Epidermal melanocyte (primary cell): Measurements from ENCODE around the gene MKRN1.
"Not testable (repeated sequence)": the region's sequence is repeated elsewhere in the genome, so short reads cannot be mapped to it uniquely, and the experiment has no call there.

Experiments
- DNase-seq: peaks from one replicate; pipeline ENCODE4 v3.0.0; 2011; ENCODE audit warnings: low spot score; ENCODE audit not compliant: insufficient read length

The MKRN1 gene

DNA sequence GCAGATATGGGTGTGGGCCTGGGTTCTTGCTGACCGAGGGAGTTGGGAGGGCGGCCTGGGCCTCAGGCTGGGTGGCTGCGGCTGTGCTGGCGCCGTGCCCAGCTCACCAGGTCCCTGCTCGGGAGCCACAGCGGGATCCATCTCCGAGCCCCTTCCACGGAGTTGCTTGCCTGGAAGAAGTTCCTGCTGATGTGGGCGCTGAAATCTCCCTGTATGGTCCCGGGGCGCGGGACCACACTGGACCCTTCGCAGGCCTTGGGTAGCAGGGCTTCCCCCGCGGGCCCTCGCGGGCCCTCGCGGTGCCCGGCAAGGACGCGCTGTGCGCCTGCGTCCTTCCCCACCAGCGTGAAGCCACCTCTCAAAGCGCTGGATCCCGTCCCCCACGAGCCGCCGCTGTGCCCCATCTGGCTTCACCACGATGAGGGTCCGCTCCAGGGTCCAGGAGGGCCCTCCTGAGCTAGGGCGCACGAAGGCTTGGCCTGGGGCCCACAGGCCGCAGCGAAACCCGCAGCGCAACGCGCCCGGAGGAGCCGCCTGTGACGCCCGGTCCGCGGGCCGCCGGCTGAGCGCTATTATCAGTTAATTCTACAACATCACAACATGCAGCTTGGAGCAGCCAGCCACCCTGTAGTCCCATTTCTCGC is 43.9 kb downstream of the MKRN1 start:
- DNase-seq, result no peak

DNA sequence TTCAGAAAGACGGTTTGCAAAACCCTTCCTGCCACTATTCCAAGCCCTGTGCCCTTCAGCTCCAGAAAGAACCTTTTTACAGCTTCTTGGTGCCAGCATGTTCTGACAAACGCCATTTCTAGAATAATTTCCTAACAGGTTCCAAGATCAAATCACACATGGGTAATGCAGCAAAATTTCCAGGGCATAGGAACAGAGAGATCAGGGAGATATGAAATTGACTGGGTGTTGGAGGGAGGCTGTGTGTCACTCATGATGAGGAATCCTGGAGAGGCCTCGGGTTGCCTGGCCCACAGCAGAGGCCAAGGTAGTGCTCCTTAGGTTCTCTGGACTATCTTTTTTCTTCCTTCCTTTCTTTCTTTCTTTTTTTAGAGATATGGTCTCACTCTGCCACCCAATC is 45.9 kb downstream of the MKRN1 start:
- no peak for DNase-seq

- no peak for DNase-seq
Measured at GRCh38 chr7:140426130-140426529, 53.2 kb downstream of the MKRN1 start.

DNA sequence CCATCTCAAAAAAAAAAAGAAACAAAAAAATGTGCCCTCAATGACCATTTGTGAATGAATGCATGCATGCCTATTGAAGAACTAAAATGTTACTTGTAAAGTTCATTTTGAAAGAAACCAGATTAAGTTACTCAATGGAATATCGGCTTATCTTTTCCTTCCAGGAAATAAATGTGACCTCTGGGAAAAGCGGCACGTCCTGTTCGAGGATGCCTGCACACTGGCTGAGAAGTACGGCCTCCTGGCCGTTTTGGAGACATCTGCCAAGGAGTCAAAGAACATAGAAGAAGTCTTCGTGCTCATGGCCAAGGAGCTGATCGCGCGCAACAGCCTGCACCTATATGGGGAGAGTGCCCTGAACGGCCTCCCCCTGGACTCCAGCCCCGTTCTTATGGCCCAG is 53.6 kb downstream of the MKRN1 start:
- no peak for DNase-seq

GRCh38 chr7:140423501-140423900 is 55.8 kb downstream of the MKRN1 start:
- peak; percentile 71 for DNase-seq

- no peak for DNase-seq
Measured at GRCh38 chr7:140421521-140421920, 57.8 kb downstream of the MKRN1 start.

DNA sequence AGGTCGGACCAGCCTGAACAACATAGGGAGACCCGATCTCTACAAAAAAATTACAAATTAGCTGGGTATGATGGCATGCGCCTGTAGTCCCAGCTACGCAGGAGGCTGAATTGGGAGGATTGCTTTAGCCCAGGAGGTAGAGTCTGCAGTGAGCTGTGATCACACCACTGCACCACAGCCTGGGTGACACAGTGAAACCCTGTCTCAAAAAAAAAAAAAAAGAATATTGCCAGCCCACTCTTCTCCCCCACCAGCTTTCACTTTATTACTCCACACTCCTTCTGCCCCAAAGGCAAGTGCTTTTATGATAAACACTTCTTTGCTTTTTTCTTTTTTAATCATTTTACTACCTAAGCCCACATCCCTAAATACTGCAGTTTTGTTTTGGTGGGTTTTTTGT is 60.7 kb downstream of the MKRN1 start:
- no peak for DNase-seq

DNA sequence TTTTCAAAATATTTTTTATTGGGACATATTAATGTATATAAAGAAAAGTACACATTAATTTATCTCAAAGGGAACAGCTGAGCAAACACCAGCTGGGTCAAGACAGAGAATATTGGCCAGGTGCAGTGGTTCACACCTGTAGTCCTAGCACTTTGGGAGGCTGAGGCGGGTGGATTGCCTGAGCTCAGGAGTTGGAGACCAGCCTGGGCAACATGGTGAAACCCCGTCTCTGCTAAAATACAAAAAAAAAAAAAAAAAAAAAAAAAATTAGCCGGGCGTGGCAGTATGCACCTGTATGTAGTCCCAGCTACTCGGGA is 61.2 kb downstream of the MKRN1 start:
- DNase-seq, result not testable (repeated sequence)

- DNase-seq, result no peak
Measured at GRCh38 chr7:140417456-140418155, 61.7 kb downstream of the MKRN1 start.

DNA sequence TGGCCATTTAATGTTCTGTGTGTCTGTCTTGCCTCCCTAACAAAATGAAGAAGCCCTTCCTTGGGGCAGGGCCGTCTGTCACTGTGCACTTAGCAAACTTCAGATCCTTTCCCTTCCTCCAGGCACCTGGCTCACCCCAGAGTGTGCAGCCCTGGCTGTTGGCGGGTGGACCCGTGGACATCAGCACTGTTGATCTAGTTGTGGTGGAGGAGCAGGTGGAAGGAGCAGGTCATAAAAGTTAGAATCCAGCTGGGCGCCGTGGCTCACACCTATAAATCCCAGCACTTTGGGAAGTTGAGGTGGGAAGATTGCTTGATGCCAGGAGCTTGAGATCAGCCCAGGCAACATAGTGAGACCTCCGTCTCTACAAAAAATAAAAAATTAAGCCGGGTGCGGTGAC is 62.7 kb downstream of the MKRN1 start:
- DNase-seq, result no peak

DNA sequence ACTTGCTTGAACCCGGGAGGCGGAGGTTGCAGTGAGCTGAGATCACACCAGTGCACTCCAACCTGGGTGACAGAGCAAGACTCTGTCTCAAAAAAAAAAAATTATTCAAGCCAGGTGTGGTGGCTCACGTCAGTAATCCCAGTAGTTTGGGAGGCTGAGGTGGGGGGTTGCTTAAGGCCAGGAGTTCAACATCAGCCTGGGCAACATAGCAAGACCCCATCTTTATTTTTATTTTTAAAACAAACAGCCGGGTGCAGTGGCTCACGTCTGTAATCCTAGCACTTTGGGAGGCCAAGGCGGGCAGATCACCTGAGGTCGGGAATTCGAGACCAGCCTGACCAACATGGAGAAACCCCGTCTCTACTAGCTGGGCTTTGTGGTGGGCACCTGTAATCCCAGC is 63.5 kb downstream of the MKRN1 start:
- not testable (repeated sequence) for DNase-seq

DNA sequence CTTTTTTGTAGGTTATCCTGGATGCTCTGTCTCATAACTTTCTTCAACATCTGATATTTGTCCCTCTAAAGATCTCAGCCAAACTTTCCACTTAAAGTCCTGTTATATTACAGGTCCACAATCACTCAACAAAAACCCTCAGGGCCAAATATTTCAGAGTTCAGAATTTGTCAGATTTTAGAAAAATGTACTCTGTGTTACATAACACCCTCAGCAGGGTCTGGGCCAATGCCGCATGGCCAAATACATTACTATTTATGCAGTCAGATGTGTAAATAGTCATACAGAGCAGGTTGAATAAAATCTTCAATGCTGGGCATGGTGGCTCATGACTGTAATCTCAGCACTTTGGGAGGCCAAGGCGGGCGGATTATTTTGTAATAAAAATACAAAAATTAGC is 63.9 kb downstream of the MKRN1 start:
- no peak for DNase-seq

GRCh38 chr7:140404565-140405065 is 74.7 kb downstream of the MKRN1 start:
- DNase-seq, result no peak

GRCh38 chr7:140403878-140404564 is 75.3 kb downstream of the MKRN1 start, which contains the start of gene RAB19:
Gene RAB19 (plus strand): TSS chr7:140404058. CDS start chr7:140407647, 3,589 bp downstream.
- DNase-seq, result no peak
